ENCODE data around the gene SLC19A1. TPM values are rescaled to one million over a fixed set of nuclear protein-coding genes. Genes with fewer than 3 reads are reported as not detected.

Gene SLC19A1
- total RNA-seq, 1 experiment from 2014 or later, result 25.0 TPM

DNA sequence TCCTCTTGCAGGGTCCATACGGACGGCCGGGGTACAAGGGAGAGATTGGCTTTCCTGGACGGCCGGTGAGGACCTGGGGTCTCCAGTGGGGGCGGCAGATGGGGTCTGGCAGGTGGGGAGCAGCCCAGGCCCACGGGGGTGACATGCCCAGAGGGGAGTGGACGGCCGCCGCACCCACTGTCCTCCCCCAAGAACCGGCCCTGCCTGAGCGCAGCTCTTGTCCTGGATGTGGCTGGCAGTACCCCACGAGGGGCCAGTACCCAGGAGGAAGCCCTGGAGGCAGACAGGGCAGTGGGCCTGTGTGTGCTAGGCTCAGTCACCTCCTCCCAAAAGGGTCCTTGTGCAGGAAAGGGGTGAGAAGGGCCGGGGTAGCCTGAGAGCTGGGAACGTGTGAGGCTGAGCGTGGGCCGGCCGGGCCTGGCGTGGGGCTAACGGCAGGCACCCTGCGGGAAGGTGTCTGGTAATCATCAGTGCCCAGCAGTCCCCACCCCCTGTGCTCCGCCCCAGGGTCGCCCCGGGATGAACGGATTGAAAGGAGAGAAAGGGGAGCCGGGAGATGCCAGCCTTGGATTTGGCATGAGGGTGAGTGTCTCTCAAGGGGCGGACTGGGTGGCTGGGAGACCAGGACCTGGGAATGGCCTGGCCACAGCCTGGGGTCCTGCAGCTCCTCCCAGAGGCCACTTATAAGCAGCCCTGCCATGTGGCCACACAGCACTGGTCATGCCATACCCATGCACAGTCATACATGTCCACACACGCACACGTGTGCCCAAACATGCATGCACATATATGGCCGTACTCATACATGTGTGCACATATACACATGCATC lies 47.2 kb downstream of the SLC19A1 start:
- Histone ChIP-seq H3K79me2 (ENCODE audit: low read depth) (no peaks in the 10 kb centered on the region), H3K4me3 (no peak overlapping the region), H3K27me3 (ENCODE audit: insufficient read depth, low read depth) (no peaks in the 10 kb centered on the region), H3K36me3 (ENCODE audit: low read depth) (no peaks in the 10 kb centered on the region), H2AFZ (no peak overlapping the region), H3K9me2 (ENCODE audit: insufficient read depth) (no peaks in the 10 kb centered on the region), H3K4me2 (no peak overlapping the region), H3F3A (ENCODE audit: insufficient read depth, low read depth) (no peaks in the 10 kb centered on the region), H4K20me1 (ENCODE audit: insufficient read depth) (no peaks in the 10 kb centered on the region), H3K4me1 (replicated peaks; ENCODE audit: insufficient read depth) (no peaks in the 10 kb centered on the region), H3K9me3 (ENCODE audit: insufficient read depth, low read depth) (no peaks in the 10 kb centered on the region), H3K27ac (no peak overlapping the region)
- BruUV-seq (replicated peaks), result no TSS peak
- ChIA-PET POLR2A (ENCODE audit: unreplicated experiment) (no interaction called here), CTCF (no interaction called here)
- no peak for TF ChIP-seq EZH2 (IDR thresholded peaks at IDR 0.05; ENCODE audit: low read depth)
- TF ChIP-seq, protein P1, sequence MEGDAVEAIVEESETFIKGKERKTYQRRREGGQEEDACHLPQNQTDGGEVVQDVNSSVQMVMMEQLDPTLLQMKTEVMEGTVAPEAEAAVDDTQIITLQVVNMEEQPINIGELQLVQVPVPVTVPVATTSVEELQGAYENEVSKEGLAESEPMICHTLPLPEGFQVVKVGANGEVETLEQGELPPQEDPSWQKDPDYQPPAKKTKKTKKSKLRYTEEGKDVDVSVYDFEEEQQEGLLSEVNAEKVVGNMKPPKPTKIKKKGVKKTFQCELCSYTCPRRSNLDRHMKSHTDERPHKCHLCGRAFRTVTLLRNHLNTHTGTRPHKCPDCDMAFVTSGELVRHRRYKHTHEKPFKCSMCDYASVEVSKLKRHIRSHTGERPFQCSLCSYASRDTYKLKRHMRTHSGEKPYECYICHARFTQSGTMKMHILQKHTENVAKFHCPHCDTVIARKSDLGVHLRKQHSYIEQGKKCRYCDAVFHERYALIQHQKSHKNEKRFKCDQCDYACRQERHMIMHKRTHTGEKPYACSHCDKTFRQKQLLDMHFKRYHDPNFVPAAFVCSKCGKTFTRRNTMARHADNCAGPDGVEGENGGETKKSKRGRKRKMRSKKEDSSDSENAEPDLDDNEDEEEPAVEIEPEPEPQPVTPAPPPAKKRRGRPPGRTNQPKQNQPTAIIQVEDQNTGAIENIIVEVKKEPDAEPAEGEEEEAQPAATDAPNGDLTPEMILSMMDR (conservative IDR thresholded peaks at IDR 0.05), result no peak
- intact Hi-C loops (cut with micrococcal nuclease; ENCODE audit: unreplicated experiment), result no loop called here
- DNase-seq, result no peak

- Histone ChIP-seq H3K36me3 (ENCODE audit: low read depth) (no peaks in the 10 kb centered on the region), H3K79me2 (ENCODE audit: low read depth) (no peaks in the 10 kb centered on the region), H3K4me3 (no peak overlapping the region), H3K9me3 (ENCODE audit: insufficient read depth, low read depth) (no peaks in the 10 kb centered on the region), H3K4me1 (replicated peaks; ENCODE audit: insufficient read depth) (no peaks in the 10 kb centered on the region), H3F3A (ENCODE audit: insufficient read depth, low read depth) (no peaks in the 10 kb centered on the region), H4K20me1 (ENCODE audit: insufficient read depth) (no peaks in the 10 kb centered on the region), H3K9me2 (ENCODE audit: insufficient read depth) (no peaks in the 10 kb centered on the region), H2AFZ (no peak overlapping the region), H3K27me3 (ENCODE audit: insufficient read depth, low read depth) (no peaks in the 10 kb centered on the region), H3K27ac (no peak overlapping the region), H3K4me2 (no peak overlapping the region)
- no peak for DNase-seq
- intact Hi-C loops (cut with micrococcal nuclease; ENCODE audit: unreplicated experiment), result no loop called here
- no peak for TF ChIP-seq EZH2 (IDR thresholded peaks at IDR 0.05; ENCODE audit: low read depth)
- TF ChIP-seq, protein P1 (conservative IDR thresholded peaks at IDR 0.05), result no peak
- no TSS peak for BruUV-seq (replicated peaks)
- CTCF ChIA-PET, result no interaction called here
- POLR2A ChIA-PET (ENCODE audit: unreplicated experiment), result no interaction called here
Observed at GRCh38 chr21:45494135-45494850, 47.9 kb downstream of the SLC19A1 start.

DNA sequence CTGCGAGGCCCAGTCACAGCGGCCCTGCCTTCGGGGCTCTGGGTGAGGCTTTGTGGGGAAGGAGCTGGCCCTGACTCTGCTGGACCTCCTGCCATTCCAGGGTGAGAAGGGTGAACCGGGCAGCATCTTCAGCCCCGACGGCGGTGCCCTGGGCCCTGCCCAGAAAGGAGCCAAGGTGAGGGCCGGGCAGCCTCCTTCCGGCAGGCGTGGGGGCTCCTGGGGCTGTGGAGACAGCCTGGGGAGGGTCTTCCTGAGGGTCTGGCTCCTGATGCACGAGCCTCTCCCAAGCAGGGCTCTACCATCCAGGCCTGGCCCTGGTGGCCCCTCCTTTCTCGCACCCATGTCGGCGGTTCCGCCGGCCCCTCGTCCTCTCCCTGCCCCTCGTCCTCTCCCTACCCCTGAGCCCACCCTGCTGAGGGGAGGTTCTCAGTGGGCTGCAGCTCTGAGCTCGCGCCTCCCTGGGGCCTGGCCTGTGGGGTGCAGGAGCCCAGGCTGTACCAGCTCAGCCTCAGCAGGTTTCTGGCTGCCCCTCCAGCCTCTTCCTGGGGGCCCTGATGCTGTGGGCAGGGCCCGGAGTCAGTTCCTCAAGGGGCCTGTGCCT lies 48.7 kb downstream of the SLC19A1 start:
- Histone ChIP-seq H3K4me1 (replicated peaks; ENCODE audit: insufficient read depth) (no peaks in the 10 kb centered on the region), H3K4me3 (no peak overlapping the region), H3K27me3 (ENCODE audit: insufficient read depth, low read depth) (no peaks in the 10 kb centered on the region), H3K4me2 (no peak overlapping the region), H3K36me3 (ENCODE audit: low read depth) (no peaks in the 10 kb centered on the region), H3K9me3 (ENCODE audit: insufficient read depth, low read depth) (no peaks in the 10 kb centered on the region), H3F3A (ENCODE audit: insufficient read depth, low read depth) (no peaks in the 10 kb centered on the region), H2AFZ (no peak overlapping the region), H3K27ac (no peak overlapping the region), H3K9me2 (ENCODE audit: insufficient read depth) (no peaks in the 10 kb centered on the region), H3K79me2 (ENCODE audit: low read depth) (no peaks in the 10 kb centered on the region), H4K20me1 (ENCODE audit: insufficient read depth) (no peaks in the 10 kb centered on the region)
- ChIA-PET CTCF (no interaction called here), POLR2A (ENCODE audit: unreplicated experiment) (no interaction called here)
- no peak for DNase-seq
- BruUV-seq (replicated peaks), result no TSS peak
- TF ChIP-seq, protein P1 (conservative IDR thresholded peaks at IDR 0.05), result no peak
- no peak for TF ChIP-seq EZH2 (IDR thresholded peaks at IDR 0.05; ENCODE audit: low read depth)
- intact Hi-C loops (cut with micrococcal nuclease; ENCODE audit: unreplicated experiment), result no loop called here

Data from PC-9 (cell line).